Measurements from ENCODE around the gene PSME3. TPM values are rescaled to one million over a fixed set of nuclear protein-coding genes. Genes with fewer than 3 reads are reported as not detected.

Gene PSME3
- total and polyA plus RNA-seq, 3 experiments from 2014 or later, result 136 to 244 (median 243) TPM

DNA sequence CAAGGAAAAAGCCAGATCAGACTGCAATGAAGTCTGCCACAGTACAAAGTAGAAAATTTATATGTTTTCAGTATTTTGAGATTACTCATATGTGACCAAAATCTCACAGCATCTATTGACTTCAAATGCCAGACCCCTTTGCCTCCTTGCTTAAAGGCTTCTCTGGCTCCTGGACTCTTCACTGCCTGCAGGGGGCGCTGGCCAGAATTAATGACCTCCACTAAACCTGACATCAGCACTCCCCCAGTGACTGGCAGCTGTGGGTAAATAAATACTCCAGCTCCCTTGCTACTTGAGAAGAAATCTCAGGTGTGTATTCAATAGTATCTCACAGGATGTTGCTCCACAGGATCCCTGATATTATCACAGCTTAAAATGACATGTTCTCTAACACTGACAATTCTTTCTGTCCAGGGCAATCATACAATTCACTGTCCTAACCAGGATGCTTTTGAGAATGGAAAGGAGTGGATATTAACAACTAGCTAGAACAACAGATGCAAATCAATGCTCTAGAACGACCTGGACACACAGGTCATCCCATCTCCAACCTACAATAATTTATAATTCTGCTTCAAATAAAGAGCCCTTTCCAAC is 13.2 kb upstream of the PSME3 start:
- Histone ChIP-seq H3K4me3 (ENCODE audit: low read length) (no peak overlapping the region), H3K27ac (ENCODE audit: low read depth, low read length) (no peak overlapping the region), H3K27me3 (ENCODE audit: insufficient read depth, low read length, poor library complexity, severe bottlenecking) (no peaks in the 10 kb centered on the region), H3K4me1 (ENCODE audit: insufficient read depth, low read length) (peaks cover 14% of the 10 kb centered on the region), H3K9me3 (ENCODE audit: low read length) (no peaks in the 10 kb centered on the region), H3K36me3 (ENCODE audit: insufficient read depth, low read length) (peaks cover 54% of the 10 kb centered on the region)
- H3K27me3 Mint-ChIP-seq, result no peaks in the 10 kb centered on the region
- H3K27ac Mint-ChIP-seq, result peak overlapping the region in 6 of 8 donors; percentile 17 to 70 (median 64)
- peaks cover 22 to 42% (median 37%) of the 10 kb centered on the region in 3 donors for H3K4me1 Mint-ChIP-seq
- no peaks in the 10 kb centered on the region for H3K9me3 Mint-ChIP-seq
- CTCF ChIA-PET, result interaction anchor here (0.9 kb wide), 2 partner anchors 14 to 278 kb away, joined by 3 read pairs; no protein-coding TSS in a partner anchor
- POLR2A ChIA-PET, result no interaction called here
- peaks cover 3 to 72% (median 12%) of the 10 kb centered on the region in 3 donors for H3K36me3 Mint-ChIP-seq
- DNase-seq, result peak; percentile 29 to 66 (median 46)
- peak overlapping the region in 1 of 7 donors; percentile 68 for H3K4me3 Mint-ChIP-seq

DNA sequence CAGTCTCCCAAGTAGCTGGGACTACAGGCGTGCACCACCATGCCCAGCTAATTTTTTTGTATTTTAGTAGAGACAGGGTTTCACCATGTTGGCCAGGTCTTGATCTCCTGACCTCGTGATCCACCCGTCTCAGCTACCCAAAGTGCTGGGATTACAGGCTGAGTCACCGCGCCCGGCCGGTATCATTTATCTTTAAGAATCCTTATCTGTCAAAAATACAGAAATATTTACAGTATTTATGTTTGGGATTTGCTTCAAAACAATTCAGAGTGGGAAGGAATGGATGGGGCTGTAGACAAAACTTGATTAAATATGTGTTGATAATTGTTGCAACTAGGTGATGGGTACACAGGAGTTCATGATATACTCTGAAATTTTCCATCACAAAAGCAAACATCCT is 12.0 kb upstream of the PSME3 start:
- H3K27me3 ChIP-seq (ENCODE audit: insufficient read depth, low read length, poor library complexity, severe bottlenecking), result no peaks in the 10 kb centered on the region
- peaks cover 22 to 42% (median 37%) of the 10 kb centered on the region in 3 donors for H3K4me1 Mint-ChIP-seq
- H3K9me3 Mint-ChIP-seq, result no peaks in the 10 kb centered on the region
- H3K27ac Mint-ChIP-seq, result peak overlapping the region in 2 of 8 donors; percentile 41 to 43
- peak overlapping the region in 4 of 7 donors; percentile 39 to 76 (median 54) for H3K4me3 Mint-ChIP-seq
- POLR2A ChIA-PET, result interaction anchor here (1.5 kb wide), 1 partner anchor 13 kb away, joined by 5 read pairs; no protein-coding TSS in a partner anchor
- CTCF ChIA-PET, result interaction anchor here (1.4 to 1.7 kb wide), 2 partner anchors 11 to 12 kb away, joined by 3 to 5 read pairs; no protein-coding TSS in a partner anchor
- H3K27me3 Mint-ChIP-seq, result no peaks in the 10 kb centered on the region
- no peak overlapping the region for H3K4me3 ChIP-seq (ENCODE audit: low read length)
- no peak for DNase-seq
- H3K9me3 ChIP-seq (ENCODE audit: low read length), result no peaks in the 10 kb centered on the region
- peaks cover 3 to 60% (median 6%) of the 10 kb centered on the region in 3 donors for H3K36me3 Mint-ChIP-seq
- no peak overlapping the region for H3K27ac ChIP-seq (ENCODE audit: low read depth, low read length)
- H3K36me3 ChIP-seq (ENCODE audit: insufficient read depth, low read length), result peaks cover 43% of the 10 kb centered on the region
- H3K4me1 ChIP-seq (ENCODE audit: insufficient read depth, low read length), result peaks cover 14% of the 10 kb centered on the region

DNA sequence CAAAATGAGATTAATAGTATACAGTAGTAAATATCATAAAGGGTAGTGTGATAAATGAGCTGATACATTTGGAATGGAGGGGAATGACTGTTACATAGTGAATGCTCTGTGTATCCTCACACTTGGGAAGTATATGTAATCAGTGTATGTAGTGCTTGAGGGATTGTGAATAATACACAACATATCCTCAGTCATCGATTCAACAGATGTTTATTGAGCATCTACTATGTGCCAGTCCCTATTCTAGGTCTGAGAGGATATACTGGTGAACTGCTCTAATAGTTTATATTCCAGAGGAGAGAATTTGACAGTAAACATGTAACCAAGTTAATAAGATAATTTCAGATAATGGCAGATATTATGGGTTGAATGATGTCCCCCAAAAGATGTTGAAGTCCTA is 5.7 kb upstream of the PSME3 start:
- H3K27me3 ChIP-seq (ENCODE audit: insufficient read depth, low read length, poor library complexity, severe bottlenecking), result no peaks in the 10 kb centered on the region
- Mint-ChIP-seq H3K4me3 (peak overlapping the region in 1 of 7 donors; percentile 51), H3K4me1 (peaks cover 16 to 23% (median 21%) of the 10 kb centered on the region in 3 donors), H3K9me3 (no peaks in the 10 kb centered on the region), H3K36me3 (peaks cover 0 to 8% (median 3%) of the 10 kb centered on the region in 3 donors), H3K27me3 (peaks cover 2 to 14% of the 10 kb centered on the region in 2 donors), H3K27ac (peak overlapping the region in 1 of 8 donors; percentile 25)
- CTCF ChIA-PET, result no interaction called here
- H3K36me3 ChIP-seq (ENCODE audit: insufficient read depth, low read length), result no peaks in the 10 kb centered on the region
- peaks cover 17% of the 10 kb centered on the region for H3K4me1 ChIP-seq (ENCODE audit: insufficient read depth, low read length)
- no peak for DNase-seq
- POLR2A ChIA-PET, result no interaction called here
- no peaks in the 10 kb centered on the region for H3K9me3 ChIP-seq (ENCODE audit: low read length)
- H3K4me3 ChIP-seq (ENCODE audit: low read length), result no peak overlapping the region
- no peak overlapping the region for H3K27ac ChIP-seq (ENCODE audit: low read depth, low read length)

DNA sequence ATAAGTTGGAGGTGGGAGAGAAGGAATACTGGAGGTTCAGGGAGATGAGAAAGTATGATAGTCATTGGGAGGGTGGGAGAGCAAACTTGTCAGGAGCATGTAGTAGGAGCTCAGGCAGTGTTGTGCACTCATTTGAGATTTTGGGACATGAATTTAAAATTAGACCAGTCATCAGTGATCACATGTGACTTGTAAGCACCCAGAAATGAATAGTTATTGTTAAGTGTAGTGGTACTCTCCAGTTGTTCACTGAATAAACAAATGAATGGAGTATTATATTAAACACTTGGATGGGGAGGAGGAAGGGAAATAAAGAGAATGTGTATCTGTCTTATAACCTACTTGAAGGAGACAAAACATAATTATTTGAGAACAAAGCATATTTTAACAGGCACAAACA is 2.2 kb upstream of the PSME3 start:
- Mint-ChIP-seq H3K9me3 (no peaks in the 10 kb centered on the region), H3K36me3 (peaks cover 0 to 22% (median 3%) of the 10 kb centered on the region in 3 donors), H3K27me3 (peaks cover 2 to 14% of the 10 kb centered on the region in 2 donors), H3K4me3 (peak overlapping the region in 3 of 7 donors; percentile 3 to 72 (median 56)), H3K4me1 (peaks cover 23 to 25% (median 25%) of the 10 kb centered on the region in 3 donors), H3K27ac (peak overlapping the region in 4 of 8 donors; percentile 30 to 80 (median 51))
- Histone ChIP-seq H3K4me1 (ENCODE audit: insufficient read depth, low read length) (peaks cover 19% of the 10 kb centered on the region), H3K4me3 (ENCODE audit: low read length) (no peak overlapping the region), H3K27ac (ENCODE audit: low read depth, low read length) (no peak overlapping the region), H3K9me3 (ENCODE audit: low read length) (no peaks in the 10 kb centered on the region), H3K36me3 (ENCODE audit: insufficient read depth, low read length) (no peaks in the 10 kb centered on the region), H3K27me3 (ENCODE audit: insufficient read depth, low read length, poor library complexity, severe bottlenecking) (no peaks in the 10 kb centered on the region)
- no peak for DNase-seq
- ChIA-PET CTCF (no interaction called here), POLR2A (no interaction called here)

DNA sequence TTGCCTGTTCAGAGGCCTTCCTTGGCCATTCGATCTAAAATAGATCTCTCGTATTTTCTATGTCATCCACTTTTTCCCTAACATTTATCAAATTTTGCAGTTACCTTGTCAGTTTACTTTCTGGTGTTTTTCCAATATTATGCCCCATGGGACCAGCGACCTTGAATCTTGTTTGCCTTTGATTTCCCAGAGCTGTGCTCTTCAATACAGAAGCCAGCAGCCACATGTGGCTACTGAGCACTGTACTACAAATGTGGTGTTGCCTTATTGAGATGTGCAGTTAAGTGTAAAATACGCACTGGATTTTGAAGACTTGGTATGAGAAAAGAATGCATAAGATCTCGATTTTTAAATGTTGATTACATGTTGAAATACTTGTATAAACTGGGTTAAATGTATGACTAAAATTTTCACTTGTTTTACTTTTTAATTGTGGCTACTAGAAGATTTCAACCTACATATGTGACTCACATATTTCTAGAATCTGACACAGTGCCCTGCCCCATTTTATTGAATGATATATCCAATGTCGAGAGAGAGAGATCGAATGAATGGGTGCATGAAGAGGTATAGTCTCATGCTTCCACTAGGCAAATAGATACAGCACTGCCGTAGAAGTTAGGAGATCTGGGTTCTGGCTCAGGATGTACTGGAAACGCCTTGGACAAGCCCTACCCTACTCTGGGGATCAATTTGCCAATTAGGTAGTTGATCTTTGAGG is 824 bp upstream of the PSME3 start:
- POLR2A ChIA-PET, result interaction anchor here (0.6 to 2.0 kb wide), 3 partner anchors 8 to 487 kb away, joined by 3 to 12 read pairs (median 6); partner anchors contain the start of genes BECN1 and VPS25
- peaks cover 2 to 11% of the 10 kb centered on the region in 2 donors for H3K27me3 Mint-ChIP-seq
- DNase-seq, result no peak
- Histone ChIP-seq H3K4me1 (ENCODE audit: insufficient read depth, low read length) (peaks cover 19% of the 10 kb centered on the region), H3K4me3 (ENCODE audit: low read length) (peak overlapping the region; percentile 85), H3K9me3 (ENCODE audit: low read length) (no peaks in the 10 kb centered on the region), H3K27ac (ENCODE audit: low read depth, low read length) (peak overlapping the region; percentile 92), H3K36me3 (ENCODE audit: insufficient read depth, low read length) (peaks cover under 1% of the 10 kb centered on the region), H3K27me3 (ENCODE audit: insufficient read depth, low read length, poor library complexity, severe bottlenecking) (no peaks in the 10 kb centered on the region)
- peak overlapping the region; percentile 97 to 99 (median 97) for H3K4me3 Mint-ChIP-seq
- H3K27ac Mint-ChIP-seq, result peak overlapping the region; percentile 98 to 100 (median 99)
- CTCF ChIA-PET, result interaction anchor here (1.4 to 2.7 kb wide), 4 partner anchors 8 to 652 kb away, joined by 4 to 26 read pairs (median 6); partner anchors contain the start of genes BECN1 and DHX8
- H3K9me3 Mint-ChIP-seq, result no peaks in the 10 kb centered on the region
- peaks cover 23 to 25% (median 25%) of the 10 kb centered on the region in 3 donors for H3K4me1 Mint-ChIP-seq
- H3K36me3 Mint-ChIP-seq, result peaks cover 0 to 33% (median 3%) of the 10 kb centered on the region in 3 donors

DNA sequence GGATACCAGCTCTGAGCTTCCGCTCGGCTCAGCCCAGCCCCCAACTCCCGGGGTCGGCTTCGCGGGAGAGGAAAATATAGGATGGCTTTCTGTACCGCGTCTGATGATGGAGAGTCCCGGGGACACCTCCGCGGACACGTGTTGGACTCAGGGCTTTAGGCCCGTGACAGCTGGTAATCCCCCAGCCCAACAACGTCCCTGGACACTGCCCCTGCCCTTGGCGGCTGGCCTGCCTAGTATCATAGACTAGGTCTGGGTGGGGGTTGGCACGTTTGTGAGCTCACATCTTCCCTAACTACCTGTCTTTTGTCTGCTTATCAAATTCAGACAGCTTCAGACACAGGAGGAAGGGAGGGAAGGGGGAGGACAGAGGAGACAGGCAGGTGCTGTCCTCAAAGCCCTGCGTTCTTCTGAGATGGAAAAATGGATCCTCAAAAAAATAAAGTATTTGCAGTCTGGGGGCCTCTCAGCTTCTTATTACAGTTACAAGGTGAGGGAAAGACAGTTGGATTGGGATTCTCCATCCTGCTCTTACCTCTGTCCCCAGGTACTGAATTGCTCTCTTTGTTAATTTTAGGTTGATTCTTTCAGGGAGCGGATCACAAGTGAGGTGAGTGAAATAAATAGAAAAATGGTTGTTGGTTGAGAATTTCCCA is 698 bp downstream of the PSME3 start:
- ChIA-PET CTCF (interaction anchor here (0.9 to 2.7 kb wide), 5 partner anchors 9 to 650 kb away, joined by 3 to 26 read pairs (median 4); partner anchors contain the start of genes BECN1, DHX8 and RPL27), POLR2A (interaction anchor here (0.8 to 2.0 kb wide), 3 partner anchors 10 to 70 kb away, joined by 3 to 12 read pairs (median 5); partner anchors contain the start of gene BECN1)
- Mint-ChIP-seq H3K27ac (peak overlapping the region; percentile 98 to 100 (median 99)), H3K36me3 (peaks cover 2 to 48% (median 9%) of the 10 kb centered on the region in 3 donors), H3K9me3 (no peaks in the 10 kb centered on the region), H3K27me3 (no peaks in the 10 kb centered on the region), H3K4me1 (peaks cover 25 to 30% (median 30%) of the 10 kb centered on the region in 3 donors), H3K4me3 (peak overlapping the region; percentile 97 to 99 (median 97))
- peaks cover 19% of the 10 kb centered on the region for H3K4me1 ChIP-seq (ENCODE audit: insufficient read depth, low read length)
- H3K9me3 ChIP-seq (ENCODE audit: low read length), result no peaks in the 10 kb centered on the region
- no peaks in the 10 kb centered on the region for H3K27me3 ChIP-seq (ENCODE audit: insufficient read depth, low read length, poor library complexity, severe bottlenecking)
- no peak for DNase-seq
- peak overlapping the region; percentile 92 for H3K27ac ChIP-seq (ENCODE audit: low read depth, low read length)
- peak overlapping the region; percentile 85 for H3K4me3 ChIP-seq (ENCODE audit: low read length)
- H3K36me3 ChIP-seq (ENCODE audit: insufficient read depth, low read length), result peaks cover 16% of the 10 kb centered on the region

DNA sequence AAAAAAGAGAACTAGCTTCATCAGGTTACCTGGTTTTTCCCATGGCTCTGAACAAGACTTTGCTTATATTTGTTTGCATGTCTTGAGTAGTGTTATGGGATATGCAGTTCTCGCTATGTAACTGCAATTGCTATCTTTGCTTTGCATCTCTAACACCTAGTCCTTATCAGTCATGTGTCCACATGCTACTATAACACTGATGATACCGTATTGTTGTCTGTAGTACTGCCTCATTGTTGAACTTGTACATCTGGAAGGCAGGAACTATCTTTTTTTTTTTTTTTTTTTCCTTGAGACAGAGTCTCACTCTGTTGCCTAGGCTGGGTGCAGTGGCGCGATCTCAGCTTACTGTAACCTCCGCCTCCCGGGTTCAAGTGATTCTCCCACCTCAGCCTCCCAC is 2.5 kb downstream of the PSME3 start:
- no peaks in the 10 kb centered on the region for H3K9me3 ChIP-seq (ENCODE audit: low read length)
- Mint-ChIP-seq H3K4me1 (peaks cover 25 to 30% (median 30%) of the 10 kb centered on the region in 3 donors), H3K36me3 (peaks cover 9 to 62% (median 16%) of the 10 kb centered on the region in 3 donors), H3K9me3 (no peaks in the 10 kb centered on the region), H3K27ac (peak overlapping the region in 1 of 8 donors; percentile 15), H3K4me3 (peak overlapping the region in 1 of 7 donors; percentile 48), H3K27me3 (no peaks in the 10 kb centered on the region)
- ChIA-PET CTCF (interaction anchor here (1.8 to 2.1 kb wide), 2 partner anchors 10 to 12 kb away, joined by 4 to 5 read pairs; partner anchors contain the start of gene BECN1), POLR2A (no interaction called here)
- no peak for DNase-seq
- no peak overlapping the region for H3K27ac ChIP-seq (ENCODE audit: low read depth, low read length)
- peaks cover 24% of the 10 kb centered on the region for H3K36me3 ChIP-seq (ENCODE audit: insufficient read depth, low read length)
- no peak overlapping the region for H3K4me3 ChIP-seq (ENCODE audit: low read length)
- H3K27me3 ChIP-seq (ENCODE audit: insufficient read depth, low read length, poor library complexity, severe bottlenecking), result no peaks in the 10 kb centered on the region
- H3K4me1 ChIP-seq (ENCODE audit: insufficient read depth, low read length), result peaks cover 19% of the 10 kb centered on the region

All from CD8-positive, alpha-beta memory T cell (primary cell).